Breast epithelium (tissue), 3 donors: ENCODE measurements around the gene HAPLN3.

ENCODE experiments used
- CTCF ChIP-seq, 3 donors: fragments of 450-650 bp; IDR thresholded peaks; one replicate each; pipeline ENCODE4 v1.5.1; 2016 to 2017; ENCODE audit warnings: antibody characterized with exemption in 3 of 3, mild to moderate bottlenecking in 3 of 3, moderate library complexity in 3 of 3
- POLR2AphosphoS5 ChIP-seq, 3 donors: sonication (generic); formaldehyde crosslinking; IDR thresholded peaks; one replicate each; pipeline ENCODE4 v1.6.1; 2017; ENCODE audit warnings: antibody characterized with exemption in 3 of 3

- no peak for TF ChIP-seq CTCF (IDR thresholded peaks at IDR 0.05)
- no peak for TF ChIP-seq POLR2AphosphoS5 (IDR thresholded peaks at IDR 0.05)
Observed at GRCh38 chr15:88901508-88902220, 6.3 kb upstream of the HAPLN3 start.
